ENCODE measurements around the gene ITGA6.
A peak's percentile ranks its signal among the peaks of the same experiment; 100 is the strongest.

ITGA6 gene

GRCh38 chr2:172458561-172459124 lies 31.3 kb downstream of the ITGA6 start:
- Histone ChIP-seq H3K36me3 (no peaks in the 10 kb centered on the region), H3K27ac (no peak overlapping the region), H3K27me3 (ENCODE audit: insufficient read depth, low read depth, severe bottlenecking) (no peaks in the 10 kb centered on the region), H3K4me3 (ENCODE audit: low read depth, low read length) (no peak overlapping the region), H3K9me3 (ENCODE audit: severe bottlenecking) (no peaks in the 10 kb centered on the region)
- no peak for TF ChIP-seq CTCF (IDR thresholded peaks at IDR 0.05; ENCODE audit: low read depth, low read length)
- DNase-seq: no peak

GRCh38 chr2:172460780-172461201 lies 33.4 kb downstream of the ITGA6 start:
- Histone ChIP-seq H3K9me3 (ENCODE audit: severe bottlenecking) (no peaks in the 10 kb centered on the region), H3K4me3 (ENCODE audit: low read depth, low read length) (no peak overlapping the region), H3K36me3 (no peaks in the 10 kb centered on the region), H3K27ac (no peak overlapping the region), H3K27me3 (ENCODE audit: insufficient read depth, low read depth, severe bottlenecking) (peaks cover 5% of the 10 kb centered on the region)
- DNase-seq: no peak
- TF ChIP-seq CTCF (IDR thresholded peaks at IDR 0.05; ENCODE audit: low read depth, low read length): no peak

GRCh38 chr2:172461591-172462372 lies 34.4 kb downstream of the ITGA6 start:
- H3K9me3 ChIP-seq (ENCODE audit: severe bottlenecking): no peaks in the 10 kb centered on the region
- no peak overlapping the region for H3K4me3 ChIP-seq (ENCODE audit: low read depth, low read length)
- peak; percentile 93 for TF ChIP-seq CTCF (IDR thresholded peaks at IDR 0.05; ENCODE audit: low read depth, low read length)
- H3K27me3 ChIP-seq (ENCODE audit: insufficient read depth, low read depth, severe bottlenecking): peaks cover 5% of the 10 kb centered on the region
- DNase-seq: peak; percentile 66
- H3K36me3 ChIP-seq: no peaks in the 10 kb centered on the region
- no peak overlapping the region for H3K27ac ChIP-seq

- DNase-seq: no peak
- Histone ChIP-seq H3K27me3 (ENCODE audit: insufficient read depth, low read depth, severe bottlenecking) (peaks cover 5% of the 10 kb centered on the region), H3K4me3 (ENCODE audit: low read depth, low read length) (no peak overlapping the region), H3K27ac (no peak overlapping the region), H3K9me3 (ENCODE audit: severe bottlenecking) (no peaks in the 10 kb centered on the region), H3K36me3 (no peaks in the 10 kb centered on the region)
- no peak for TF ChIP-seq CTCF (IDR thresholded peaks at IDR 0.05; ENCODE audit: low read depth, low read length)
Measured at GRCh38 chr2:172462373-172462848, 35.0 kb downstream of the ITGA6 start.

GRCh38 chr2:172462849-172463381 lies 35.5 kb downstream of the ITGA6 start:
- no peak for DNase-seq
- TF ChIP-seq CTCF (IDR thresholded peaks at IDR 0.05; ENCODE audit: low read depth, low read length): no peak
- H3K27ac ChIP-seq: no peak overlapping the region

More at GRCh38 chr2:172462849-172463381, 35.5 kb downstream of the ITGA6 start:
- no peak overlapping the region for H3K4me3 ChIP-seq (ENCODE audit: low read depth, low read length)
- no peaks in the 10 kb centered on the region for H3K36me3 ChIP-seq
- H3K27me3 ChIP-seq (ENCODE audit: insufficient read depth, low read depth, severe bottlenecking): peaks cover 5% of the 10 kb centered on the region
- no peaks in the 10 kb centered on the region for H3K9me3 ChIP-seq (ENCODE audit: severe bottlenecking)
